Loucy (cell line): Measurements from ENCODE around the gene ACP1.

Source experiments
- CTCF ChIP-seq: fragments of 200-600 bp; sonication (generic); conservative IDR thresholded peaks from 2 replicates; pipeline ENCODE4 v1.5.1; 2014; ENCODE audit warnings: mild to moderate bottlenecking, antibody characterized with exemption, low read length
- EZH2phosphoT487 ChIP-seq: fragments of 200-600 bp; IDR thresholded peaks from 2 replicates; pipeline ENCODE4 v1.6.1; 2018; ENCODE audit warnings: antibody characterized with exemption, mild to moderate bottlenecking, moderate library complexity, borderline replicate concordance

DNA sequence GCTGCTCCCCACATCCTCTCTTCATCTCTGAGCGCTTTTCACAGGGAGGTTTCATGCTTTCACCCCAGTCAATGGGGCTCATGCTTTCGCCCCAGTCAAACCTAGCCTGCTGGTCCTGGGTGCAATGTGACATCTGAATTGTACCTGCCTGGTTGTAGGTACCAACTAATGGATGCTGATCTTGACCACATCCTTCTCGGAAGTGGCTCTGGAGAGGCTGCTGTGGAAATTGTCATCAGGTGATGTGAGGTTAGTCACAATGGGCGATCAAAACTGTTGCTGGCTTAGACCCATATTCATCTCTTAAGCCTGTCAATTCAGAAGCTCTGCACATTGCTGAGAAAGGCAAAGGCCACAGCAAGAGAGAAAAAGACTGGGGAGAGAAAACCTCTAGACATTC lies 55.8 kb downstream of the ACP1 start:
- no peak for TF ChIP-seq CTCF
- no peak for TF ChIP-seq EZH2phosphoT487
